LNCaP clone FGC (cell line): ENCODE results near the gene DNAJB13.

Experiments
- DNase-seq: peaks from one replicate; pipeline ENCODE4 v3.0.0-alpha.2; 2011; ENCODE audit warnings: low read depth
- H3K4me3 ChIP-seq: 2 replicates; pipeline ENCODE4 v1.5.1; 2011; ENCODE audit warnings: mild to moderate bottlenecking, low read depth, low read length, control low read depth
- CTCF ChIP-seq: IDR thresholded peaks from 2 replicates; pipeline ENCODE4 v1.5.1; 2012; ENCODE audit warnings: mild to moderate bottlenecking; ENCODE audit not compliant: control insufficient read depth, insufficient read depth; ENCODE audit errors: extremely low read depth

DNAJB13 gene

GRCh38 chr11:73939096-73939495 is 11.7 kb upstream of the DNAJB13 start:
- no peak for DNase-seq

GRCh38 chr11:73940801-73941570 is 9.8 kb upstream of the DNAJB13 start:
- no peak for TF ChIP-seq CTCF
- H3K4me3 ChIP-seq, result no peak overlapping the region
- DNase-seq, result no peak

More at GRCh38 chr11:73939096-73939495, 11.7 kb upstream of the DNAJB13 start:
- H3K4me3 ChIP-seq, result no peak overlapping the region
- no peak for TF ChIP-seq CTCF

- DNase-seq, result no peak
- no peak overlapping the region for H3K4me3 ChIP-seq
- TF ChIP-seq CTCF, result no peak
Observed at GRCh38 chr11:73942010-73942409, 8.8 kb upstream of the DNAJB13 start.

- no peak overlapping the region for H3K4me3 ChIP-seq
- no peak for TF ChIP-seq CTCF
- DNase-seq, result no peak
Observed at GRCh38 chr11:73944085-73944484, 6.7 kb upstream of the DNAJB13 start.

- no peak for TF ChIP-seq CTCF
- no peak overlapping the region for H3K4me3 ChIP-seq
- DNase-seq, result no peak
Observed at GRCh38 chr11:73944901-73945300, 5.9 kb upstream of the DNAJB13 start.

GRCh38 chr11:73945396-73945795 is 5.4 kb upstream of the DNAJB13 start:
- no peak for TF ChIP-seq CTCF
- no peak overlapping the region for H3K4me3 ChIP-seq
- DNase-seq, result no peak
